Measurements from ENCODE around the gene CLDN19. TPM values are rescaled to one million over a fixed set of nuclear protein-coding genes. Genes with fewer than 3 reads are reported as not detected.

The CLDN19 gene
- total RNA-seq, 1 donor from 2014 or later, result 0.19 TPM

DNA sequence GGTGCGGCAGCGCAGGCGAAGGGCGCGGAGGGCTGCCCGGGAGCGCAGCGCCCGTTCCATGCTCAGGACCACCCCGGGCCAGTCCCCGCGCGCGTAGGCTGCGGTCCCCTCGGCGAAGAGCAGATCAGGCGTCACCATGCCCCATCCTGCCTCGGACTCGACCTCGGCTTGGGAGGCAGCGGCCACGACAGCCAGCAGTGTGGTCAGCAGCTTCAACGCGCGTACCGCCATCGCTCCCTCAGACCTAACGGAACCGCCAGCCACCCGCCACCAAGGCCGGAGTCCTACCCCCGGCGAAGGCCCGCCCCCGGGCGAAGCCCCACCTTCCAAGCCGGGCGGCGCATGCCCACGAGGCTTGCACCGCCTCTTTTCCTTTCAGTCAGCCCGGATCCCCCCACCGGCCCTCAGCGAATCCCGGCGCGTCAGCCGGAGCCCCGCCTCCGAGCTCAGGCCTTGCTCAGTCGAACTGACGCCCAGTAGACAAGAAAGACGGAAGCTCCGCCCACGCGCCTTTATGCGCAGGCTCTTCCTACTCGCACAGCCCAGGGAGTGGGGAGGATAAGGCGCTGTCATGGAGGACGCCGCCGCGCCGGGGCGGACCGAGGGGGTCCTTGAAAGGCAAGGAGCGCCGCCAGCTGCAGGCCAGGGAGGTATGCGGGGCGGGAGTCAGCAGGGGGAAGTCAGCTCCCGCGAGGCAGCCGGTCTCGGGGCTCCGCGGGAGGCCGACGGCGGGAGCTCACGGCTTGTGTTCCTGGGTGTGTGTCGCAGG is 26.9 kb upstream of the CLDN19 start, which contains the start of the genes C1orf50 and P3H1:
C1orf50 (plus strand) TSS at position 509 of the 769 bp plus-strand sequence; CDS start at position 572, 63 bp downstream.
P3H1 (minus strand) TSS at position 288 of the 769 bp plus-strand sequence; CDS start at position 231, 57 bp downstream.
- Mint-ChIP-seq H3K27ac (peak within 1 kb of the TSS; percentile 83), H3K4me3 (no peak within 1 kb of the TSS), H3K4me1 (peaks cover 12% of the 10 kb centered on the region), H3K27me3 (ENCODE audit: insufficient read depth, low read depth) (peaks cover 3% of the 10 kb centered on the region), H3K9me3 (no peaks in the 10 kb centered on the region), H3K36me3 (peaks cover 8% of the 10 kb centered on the region)
- Histone ChIP-seq H3K4me3 (peak within 1 kb of the TSS; percentile 91), H3K9me3 (ENCODE audit: low read depth) (no peaks in the 10 kb centered on the region), H3K9ac (peak within 1 kb of the TSS; percentile 69), H3F3A (ENCODE audit: low read depth) (peaks cover 7% of the 10 kb centered on the region), H2AFZ (replicated peaks) (peak within 1 kb of the TSS; percentile 75), H3K27me3 (no peaks in the 10 kb centered on the region), H4K20me1 (ENCODE audit: low read depth) (peaks cover 20% of the 10 kb centered on the region), H3K27ac (no peak within 1 kb of the TSS), H3K79me2 (ENCODE audit: low read depth) (peaks cover 83% of the 10 kb centered on the region), H3K4me2 (peak within 1 kb of the TSS; percentile 94), H3K4me1 (peaks cover 11% of the 10 kb centered on the region), H3K36me3 (no peaks in the 10 kb centered on the region)
- peak; percentile 100 for DNase-seq (ENCODE audit: low spot score)
- TF ChIP-seq, protein P1, sequence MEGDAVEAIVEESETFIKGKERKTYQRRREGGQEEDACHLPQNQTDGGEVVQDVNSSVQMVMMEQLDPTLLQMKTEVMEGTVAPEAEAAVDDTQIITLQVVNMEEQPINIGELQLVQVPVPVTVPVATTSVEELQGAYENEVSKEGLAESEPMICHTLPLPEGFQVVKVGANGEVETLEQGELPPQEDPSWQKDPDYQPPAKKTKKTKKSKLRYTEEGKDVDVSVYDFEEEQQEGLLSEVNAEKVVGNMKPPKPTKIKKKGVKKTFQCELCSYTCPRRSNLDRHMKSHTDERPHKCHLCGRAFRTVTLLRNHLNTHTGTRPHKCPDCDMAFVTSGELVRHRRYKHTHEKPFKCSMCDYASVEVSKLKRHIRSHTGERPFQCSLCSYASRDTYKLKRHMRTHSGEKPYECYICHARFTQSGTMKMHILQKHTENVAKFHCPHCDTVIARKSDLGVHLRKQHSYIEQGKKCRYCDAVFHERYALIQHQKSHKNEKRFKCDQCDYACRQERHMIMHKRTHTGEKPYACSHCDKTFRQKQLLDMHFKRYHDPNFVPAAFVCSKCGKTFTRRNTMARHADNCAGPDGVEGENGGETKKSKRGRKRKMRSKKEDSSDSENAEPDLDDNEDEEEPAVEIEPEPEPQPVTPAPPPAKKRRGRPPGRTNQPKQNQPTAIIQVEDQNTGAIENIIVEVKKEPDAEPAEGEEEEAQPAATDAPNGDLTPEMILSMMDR (IDR thresholded peaks at IDR 0.05), result no peak
- no peak for TF ChIP-seq EZH2 (IDR thresholded peaks at IDR 0.05)
- TF ChIP-seq EZH2phosphoT487 (IDR thresholded peaks at IDR 0.05), result no peak

DNA sequence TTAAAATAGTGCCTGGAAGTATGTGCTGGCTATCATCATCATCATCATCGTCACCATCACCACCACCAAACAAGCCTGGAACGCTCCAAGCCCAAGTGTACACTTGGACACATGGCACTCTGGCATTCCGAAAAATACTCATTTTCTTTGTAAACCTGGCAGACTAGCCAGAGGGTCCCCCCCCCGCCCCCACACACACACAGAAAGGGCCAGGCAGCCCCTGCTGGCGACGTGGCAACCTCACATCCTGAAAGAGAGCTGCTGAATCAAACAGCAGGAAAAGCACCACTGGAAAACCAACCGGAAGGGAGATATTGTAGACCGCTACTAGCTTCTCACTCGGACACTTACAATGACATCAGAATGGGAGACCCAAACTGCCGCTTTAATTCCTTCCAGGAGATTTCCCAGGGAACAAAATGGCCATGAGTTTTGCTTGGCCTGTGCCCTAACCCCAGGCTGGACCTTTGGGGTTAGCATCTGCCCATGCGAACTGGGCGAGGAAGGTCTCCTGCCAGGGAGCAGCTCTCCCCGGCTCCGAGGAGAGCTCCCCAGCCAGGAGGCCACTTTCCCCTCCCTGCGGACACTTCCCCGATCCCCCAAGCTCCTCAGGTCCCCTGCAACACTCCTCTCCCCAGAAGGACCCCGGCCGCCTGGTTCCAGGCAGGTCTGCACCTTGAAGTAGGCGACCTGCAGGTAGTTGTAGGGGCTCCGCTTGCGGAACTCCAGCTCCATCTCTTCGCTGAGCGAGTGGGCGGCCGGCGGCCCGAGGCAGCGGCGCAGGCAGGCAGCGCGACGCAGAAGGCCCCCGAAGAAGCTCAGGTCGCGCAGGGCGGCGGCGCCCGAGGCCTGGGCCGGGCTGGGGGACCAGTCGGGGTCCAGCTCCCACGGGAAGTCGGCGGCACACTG is 26.1 kb upstream of the CLDN19 start:
- H3K4me3 Mint-ChIP-seq, result no peak overlapping the region
- Histone ChIP-seq H2AFZ (replicated peaks) (peak overlapping the region; percentile 59), H3K36me3 (no peaks in the 10 kb centered on the region), H4K20me1 (ENCODE audit: low read depth) (peaks cover 15% of the 10 kb centered on the region), H3K4me2 (peak overlapping the region; percentile 84), H3F3A (ENCODE audit: low read depth) (peaks cover 7% of the 10 kb centered on the region), H3K9me3 (ENCODE audit: low read depth) (no peaks in the 10 kb centered on the region), H3K79me2 (ENCODE audit: low read depth) (peaks cover 74% of the 10 kb centered on the region), H3K4me3 (peak overlapping the region; percentile 91), H3K9ac (peak overlapping the region; percentile 69), H3K27ac (no peak overlapping the region), H3K4me1 (peaks cover 11% of the 10 kb centered on the region), H3K27me3 (no peaks in the 10 kb centered on the region)
- peaks cover 10% of the 10 kb centered on the region for H3K36me3 Mint-ChIP-seq
- H3K27ac Mint-ChIP-seq, result no peak overlapping the region
- TF ChIP-seq EZH2 (IDR thresholded peaks at IDR 0.05), result no peak
- TF ChIP-seq, protein P1 (IDR thresholded peaks at IDR 0.05), result peak; percentile 62
- H3K27me3 Mint-ChIP-seq (ENCODE audit: insufficient read depth, low read depth), result peaks cover 3% of the 10 kb centered on the region
- no peaks in the 10 kb centered on the region for H3K9me3 Mint-ChIP-seq
- H3K4me1 Mint-ChIP-seq, result peaks cover 12% of the 10 kb centered on the region
- peak; percentile 82 for DNase-seq (ENCODE audit: low spot score)

DNA sequence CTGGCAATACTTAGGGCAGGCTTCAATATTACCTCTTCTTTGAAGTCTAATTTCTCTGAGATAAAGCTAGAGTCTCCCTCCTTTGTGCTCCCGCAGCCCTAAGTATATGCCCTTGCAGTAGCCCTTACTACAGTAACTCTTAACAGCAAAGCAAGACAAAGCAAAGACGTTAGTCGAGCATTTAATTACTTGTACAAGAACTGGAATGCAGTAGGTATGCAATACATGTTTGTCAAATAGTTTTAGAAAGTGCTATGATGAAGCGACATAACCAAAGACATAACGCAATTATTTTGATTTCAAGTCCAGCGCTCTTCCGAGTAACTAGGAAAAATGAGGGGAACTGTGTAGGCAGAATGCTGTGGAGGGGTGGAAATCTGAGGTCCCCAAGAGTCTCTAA is 25.2 kb upstream of the CLDN19 start:
- Histone ChIP-seq H3K79me2 (ENCODE audit: low read depth) (peaks cover 66% of the 10 kb centered on the region), H3K4me2 (peak overlapping the region; percentile 84), H3K27ac (no peak overlapping the region), H3K36me3 (no peaks in the 10 kb centered on the region), H3K4me1 (peaks cover 11% of the 10 kb centered on the region), H3F3A (ENCODE audit: low read depth) (peaks cover 7% of the 10 kb centered on the region), H3K9me3 (ENCODE audit: low read depth) (no peaks in the 10 kb centered on the region), H4K20me1 (ENCODE audit: low read depth) (peaks cover 15% of the 10 kb centered on the region), H2AFZ (replicated peaks) (no peak overlapping the region), H3K4me3 (peak overlapping the region; percentile 91), H3K9ac (peak overlapping the region; percentile 17), H3K27me3 (no peaks in the 10 kb centered on the region)
- H3K27me3 Mint-ChIP-seq (ENCODE audit: insufficient read depth, low read depth), result peaks cover 3% of the 10 kb centered on the region
- no peak overlapping the region for H3K4me3 Mint-ChIP-seq
- H3K36me3 Mint-ChIP-seq, result peaks cover 6% of the 10 kb centered on the region
- peaks cover 12% of the 10 kb centered on the region for H3K4me1 Mint-ChIP-seq
- DNase-seq (ENCODE audit: low spot score), result no peak
- no peak overlapping the region for H3K27ac Mint-ChIP-seq
- TF ChIP-seq EZH2phosphoT487 (IDR thresholded peaks at IDR 0.05) (no peak), EZH2 (IDR thresholded peaks at IDR 0.05) (no peak)
- TF ChIP-seq, protein P1 (IDR thresholded peaks at IDR 0.05), result no peak
- H3K9me3 Mint-ChIP-seq, result no peaks in the 10 kb centered on the region

Measured in neural progenitor cell (in vitro differentiated cells).